DOHH2 (cell line): ENCODE data around the gene FGGY.

Experiments
- H3F3A ChIP-seq: fragments of 200-600 bp; sonication (generic), shearing (Covaris generic); 2 replicates; pipeline ENCODE4 v1.6.0; 2016; ENCODE audit warnings: antibody characterized with exemption, mild to moderate bottlenecking; ENCODE audit not compliant: control insufficient read depth, insufficient read depth
- H3K27ac ChIP-seq: fragments of 200-600 bp; sonication (generic); 2 replicates; pipeline ENCODE4 v1.5.1; 2014; ENCODE audit warnings: low read depth, mild to moderate bottlenecking, low read length, moderate library complexity
- H3K27me3 ChIP-seq: fragments of 200-600 bp; sonication (generic); 2 replicates; pipeline ENCODE4 v1.6.1; 2014; ENCODE audit warnings: mild to moderate bottlenecking, low read length, mixed read lengths; ENCODE audit not compliant: control insufficient read depth
- H3K36me3 ChIP-seq: fragments of 200-600 bp; sonication (generic); 2 replicates; pipeline ENCODE4 v1.6.1; 2014; ENCODE audit warnings: mild to moderate bottlenecking, low read length, moderate library complexity, mixed read lengths; ENCODE audit not compliant: control insufficient read depth
- H3K4me1 ChIP-seq: fragments of 200-600 bp; sonication (generic); 2 replicates; pipeline ENCODE4 v1.6.1; 2014; ENCODE audit warnings: mild to moderate bottlenecking, low read length, mixed read lengths; ENCODE audit not compliant: control insufficient read depth
- H3K4me2 ChIP-seq: fragments of 200-600 bp; sonication (generic); 2 replicates; pipeline ENCODE4 v1.6.0; 2014; ENCODE audit warnings: mild to moderate bottlenecking, low read length, moderate library complexity
- H3K4me3 ChIP-seq: fragments of 200-600 bp; sonication (generic); 2 replicates; pipeline ENCODE4 v1.5.1; 2014; ENCODE audit warnings: mild to moderate bottlenecking, low read length, mixed read lengths
- H3K79me2 ChIP-seq: fragments of 200-600 bp; sonication (generic); 2 replicates; pipeline ENCODE4 v1.6.1; 2014; ENCODE audit warnings: mild to moderate bottlenecking, low read length, mixed read lengths; ENCODE audit not compliant: control insufficient read depth
- H3K9me2 ChIP-seq: fragments of 200-600 bp; sonication (generic); replicated peaks from 2 replicates; pipeline ENCODE4 v1.6.1; 2014; ENCODE audit warnings: mild to moderate bottlenecking, low read length, mixed read lengths; ENCODE audit not compliant: control insufficient read depth
- H3K9me3 ChIP-seq: fragments of 200-600 bp; sonication (generic); 2 replicates; pipeline ENCODE4 v1.6.1; 2014; ENCODE audit warnings: antibody characterized with exemption, low read length, mixed read lengths; ENCODE audit not compliant: control insufficient read depth, insufficient read depth
- H4K20me1 ChIP-seq: fragments of 200-600 bp; sonication (generic); 2 replicates; pipeline ENCODE4 v1.6.0; 2014; ENCODE audit warnings: low read depth, mild to moderate bottlenecking, antibody characterized with exemption, low read length, moderate library complexity; ENCODE audit not compliant: control insufficient read depth, insufficient read depth
- EZH2phosphoT487 ChIP-seq: fragments of 200-600 bp; sonication (generic); IDR thresholded peaks from 2 replicates; pipeline ENCODE4 v1.6.1; 2017; ENCODE audit warnings: borderline replicate concordance, mild to moderate bottlenecking, antibody characterized with exemption, low read length, moderate library complexity, mixed read lengths
- TF ChIP-seq, protein P1 (sequence below): fragments of 200-600 bp; sonication (generic); IDR thresholded peaks from one replicate; pipeline ENCODE4 v1.5.1; 2014; ENCODE audit warnings: antibody characterized with exemption, mild to moderate bottlenecking, low read depth, low read length; ENCODE audit not compliant: poor library complexity, severe bottlenecking

FGGY gene

GRCh38 chr1:59282951-59283350 is 13.9 kb upstream of the FGGY start:
- Histone ChIP-seq H3K4me3 (no peak overlapping the region), H3K4me2 (no peak overlapping the region), H3K4me1 (no peaks in the 10 kb centered on the region)

GRCh38 chr1:59285691-59286090 is 11.2 kb upstream of the FGGY start:
- H3K27ac ChIP-seq, result no peak overlapping the region
- H3K9me3 ChIP-seq, result no peaks in the 10 kb centered on the region
- H3K4me2 ChIP-seq, result no peak overlapping the region
- H3K27me3 ChIP-seq, result peaks cover 10% of the 10 kb centered on the region; the same call in 1 of the 2 replicates
- no peaks in the 10 kb centered on the region for H3F3A ChIP-seq
- no peaks in the 10 kb centered on the region for H3K79me2 ChIP-seq
- no peaks in the 10 kb centered on the region for H3K9me2 ChIP-seq
- no peaks in the 10 kb centered on the region for H3K36me3 ChIP-seq
- no peak for TF ChIP-seq EZH2phosphoT487
- TF ChIP-seq, protein P1, sequence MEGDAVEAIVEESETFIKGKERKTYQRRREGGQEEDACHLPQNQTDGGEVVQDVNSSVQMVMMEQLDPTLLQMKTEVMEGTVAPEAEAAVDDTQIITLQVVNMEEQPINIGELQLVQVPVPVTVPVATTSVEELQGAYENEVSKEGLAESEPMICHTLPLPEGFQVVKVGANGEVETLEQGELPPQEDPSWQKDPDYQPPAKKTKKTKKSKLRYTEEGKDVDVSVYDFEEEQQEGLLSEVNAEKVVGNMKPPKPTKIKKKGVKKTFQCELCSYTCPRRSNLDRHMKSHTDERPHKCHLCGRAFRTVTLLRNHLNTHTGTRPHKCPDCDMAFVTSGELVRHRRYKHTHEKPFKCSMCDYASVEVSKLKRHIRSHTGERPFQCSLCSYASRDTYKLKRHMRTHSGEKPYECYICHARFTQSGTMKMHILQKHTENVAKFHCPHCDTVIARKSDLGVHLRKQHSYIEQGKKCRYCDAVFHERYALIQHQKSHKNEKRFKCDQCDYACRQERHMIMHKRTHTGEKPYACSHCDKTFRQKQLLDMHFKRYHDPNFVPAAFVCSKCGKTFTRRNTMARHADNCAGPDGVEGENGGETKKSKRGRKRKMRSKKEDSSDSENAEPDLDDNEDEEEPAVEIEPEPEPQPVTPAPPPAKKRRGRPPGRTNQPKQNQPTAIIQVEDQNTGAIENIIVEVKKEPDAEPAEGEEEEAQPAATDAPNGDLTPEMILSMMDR, result no peak
- H4K20me1 ChIP-seq, result no peaks in the 10 kb centered on the region
- H3K4me3 ChIP-seq, result no peak overlapping the region
- 0 out of 2 replicates have a peak, but pooled peaks cover 7% of the 10 kb centered on the region for H3K4me1 ChIP-seq

More at GRCh38 chr1:59282951-59283350, 13.9 kb upstream of the FGGY start:
- TF ChIP-seq, protein P1, result no peak
- TF ChIP-seq EZH2phosphoT487, result no peak
- Histone ChIP-seq H3K79me2 (no peaks in the 10 kb centered on the region), H3K9me2 (no peaks in the 10 kb centered on the region), H3K36me3 (no peaks in the 10 kb centered on the region), H3K27me3 (peaks cover 10% of the 10 kb centered on the region; the same call in 1 of the 2 replicates), H3K27ac (no peak overlapping the region), H4K20me1 (no peaks in the 10 kb centered on the region), H3F3A (no peaks in the 10 kb centered on the region), H3K9me3 (no peaks in the 10 kb centered on the region)

- Histone ChIP-seq H3K4me3 (no peak overlapping the region), H3K9me2 (no peaks in the 10 kb centered on the region), H3F3A (no peaks in the 10 kb centered on the region), H3K36me3 (no peaks in the 10 kb centered on the region), H3K4me2 (no peak overlapping the region), H3K27me3 (peaks cover 10% of the 10 kb centered on the region; the same call in 1 of the 2 replicates), H3K79me2 (no peaks in the 10 kb centered on the region), H3K4me1 (peaks cover 17% of the 10 kb centered on the region), H3K27ac (no peak overlapping the region), H4K20me1 (no peaks in the 10 kb centered on the region), H3K9me3 (no peaks in the 10 kb centered on the region)
- TF ChIP-seq EZH2phosphoT487, result no peak
- TF ChIP-seq, protein P1, result no peak
Measured at GRCh38 chr1:59288046-59288445, 8.8 kb upstream of the FGGY start.
